ENCODE results near the gene RAD51B. TPM values are rescaled to one million over a fixed set of nuclear protein-coding genes. Genes with fewer than 3 reads are reported as not detected.

Gene RAD51B
- total RNA-seq, 1 experiment from 2014 or later, result 8.5 TPM

DNA sequence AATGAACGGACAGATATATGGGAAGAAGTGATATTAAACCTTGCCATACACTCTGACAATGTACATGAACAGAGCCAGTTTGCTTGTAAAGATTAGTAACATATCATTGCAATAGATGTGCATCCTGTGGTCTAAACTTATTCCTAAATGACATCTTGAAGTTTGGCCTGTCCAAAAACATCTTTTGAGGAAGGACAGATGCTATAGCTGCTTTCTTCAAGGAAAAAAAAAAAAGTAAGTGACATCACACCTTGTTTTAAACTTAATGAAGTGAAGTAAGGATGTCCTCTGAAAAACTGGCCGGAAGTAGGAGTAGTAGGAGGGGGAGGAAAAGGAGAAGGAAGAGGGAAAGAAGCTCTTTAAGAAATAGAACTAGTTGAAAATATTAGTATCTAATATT, 132.8 kb downstream of the RAD51B start:
- Histone ChIP-seq H3K4me3 (ENCODE audit: low read depth in 2 of 2, low read length in 2 of 2) (no peak overlapping the region), H3K27me3 (ENCODE audit: control insufficient read depth, insufficient read depth, low read length) (no peaks in the 10 kb centered on the region), H3K4me1 (ENCODE audit: control insufficient read depth, insufficient read depth, low read length) (no peaks in the 10 kb centered on the region), H3K9me3 (ENCODE audit: control insufficient read depth, insufficient read depth, low read depth, low read length) (no peaks in the 10 kb centered on the region), H3K36me3 (ENCODE audit: control insufficient read depth, insufficient read depth, low read length) (no peaks in the 10 kb centered on the region), H3K27ac (ENCODE audit: low read length) (no peak overlapping the region; the same call in 1 of the 2 replicates)
- intact Hi-C loops (cut with micrococcal nuclease; ENCODE audit: unreplicated experiment) (no loop called here), in situ Hi-C loops (cut with HindIII; ENCODE audit: low pct_unique_long_range_greater_than_20kb, low sequenced_read_pairs) (no loop called here)
- TF ChIP-seq TCF7L2 (IDR thresholded peaks at IDR 0.05; ENCODE audit: low read depth, low read length) (no peak), SIN3A (IDR thresholded peaks at IDR 0.05; ENCODE audit: borderline replicate concordance, insufficient read depth, low read depth, low read length) (no peak)
- TF ChIP-seq, protein P1, sequence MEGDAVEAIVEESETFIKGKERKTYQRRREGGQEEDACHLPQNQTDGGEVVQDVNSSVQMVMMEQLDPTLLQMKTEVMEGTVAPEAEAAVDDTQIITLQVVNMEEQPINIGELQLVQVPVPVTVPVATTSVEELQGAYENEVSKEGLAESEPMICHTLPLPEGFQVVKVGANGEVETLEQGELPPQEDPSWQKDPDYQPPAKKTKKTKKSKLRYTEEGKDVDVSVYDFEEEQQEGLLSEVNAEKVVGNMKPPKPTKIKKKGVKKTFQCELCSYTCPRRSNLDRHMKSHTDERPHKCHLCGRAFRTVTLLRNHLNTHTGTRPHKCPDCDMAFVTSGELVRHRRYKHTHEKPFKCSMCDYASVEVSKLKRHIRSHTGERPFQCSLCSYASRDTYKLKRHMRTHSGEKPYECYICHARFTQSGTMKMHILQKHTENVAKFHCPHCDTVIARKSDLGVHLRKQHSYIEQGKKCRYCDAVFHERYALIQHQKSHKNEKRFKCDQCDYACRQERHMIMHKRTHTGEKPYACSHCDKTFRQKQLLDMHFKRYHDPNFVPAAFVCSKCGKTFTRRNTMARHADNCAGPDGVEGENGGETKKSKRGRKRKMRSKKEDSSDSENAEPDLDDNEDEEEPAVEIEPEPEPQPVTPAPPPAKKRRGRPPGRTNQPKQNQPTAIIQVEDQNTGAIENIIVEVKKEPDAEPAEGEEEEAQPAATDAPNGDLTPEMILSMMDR (IDR thresholded peaks at IDR 0.05), result no peak
- ChIA-PET CTCF (no interaction called here), POLR2A (no interaction called here)
- ATAC-seq (no peak), DNase-seq (ENCODE audit: low read depth, low spot score) (no peak)
- BruUV-seq (replicated peaks), result no TSS peak

DNA sequence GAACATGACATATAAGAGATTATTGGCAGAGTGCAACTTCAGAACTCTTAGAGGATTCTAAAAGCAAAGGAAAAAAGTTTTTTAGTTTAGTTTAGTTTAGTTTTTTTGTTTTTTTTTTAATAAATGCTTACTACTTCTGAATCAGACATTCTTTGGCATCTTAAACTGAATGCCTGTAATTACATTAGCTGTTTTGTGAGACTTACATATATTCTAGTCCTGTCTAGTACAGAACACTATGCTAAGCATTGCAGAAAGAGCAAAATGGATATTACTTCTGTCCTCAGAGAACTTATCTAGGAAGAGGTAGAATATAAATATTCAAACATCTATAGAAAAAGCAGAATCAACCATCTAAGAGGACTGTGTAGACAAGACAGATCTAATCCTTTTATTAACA, 133.2 kb downstream of the RAD51B start:
- Histone ChIP-seq H3K36me3 (ENCODE audit: control insufficient read depth, insufficient read depth, low read length) (no peaks in the 10 kb centered on the region), H3K4me3 (ENCODE audit: low read depth in 2 of 2, low read length in 2 of 2) (no peak overlapping the region), H3K27ac (ENCODE audit: low read length) (no peak overlapping the region), H3K9me3 (ENCODE audit: control insufficient read depth, insufficient read depth, low read depth, low read length) (no peaks in the 10 kb centered on the region), H3K4me1 (ENCODE audit: control insufficient read depth, insufficient read depth, low read length) (no peaks in the 10 kb centered on the region), H3K27me3 (ENCODE audit: control insufficient read depth, insufficient read depth, low read length) (no peaks in the 10 kb centered on the region)
- in situ Hi-C loops (cut with HindIII; ENCODE audit: low pct_unique_long_range_greater_than_20kb, low sequenced_read_pairs) (no loop called here), intact Hi-C loops (cut with micrococcal nuclease; ENCODE audit: unreplicated experiment) (no loop called here)
- ATAC-seq, result no peak
- DNase-seq (ENCODE audit: low read depth, low spot score), result no peak
- ChIA-PET POLR2A (no interaction called here), CTCF (no interaction called here)
- TF ChIP-seq POLR2AphosphoS5 (IDR thresholded peaks at IDR 0.05; ENCODE audit: low read depth, low read length) (no peak), SIN3A (IDR thresholded peaks at IDR 0.05; ENCODE audit: borderline replicate concordance, insufficient read depth, low read depth, low read length) (no peak)
- TF ChIP-seq, protein P2, sequence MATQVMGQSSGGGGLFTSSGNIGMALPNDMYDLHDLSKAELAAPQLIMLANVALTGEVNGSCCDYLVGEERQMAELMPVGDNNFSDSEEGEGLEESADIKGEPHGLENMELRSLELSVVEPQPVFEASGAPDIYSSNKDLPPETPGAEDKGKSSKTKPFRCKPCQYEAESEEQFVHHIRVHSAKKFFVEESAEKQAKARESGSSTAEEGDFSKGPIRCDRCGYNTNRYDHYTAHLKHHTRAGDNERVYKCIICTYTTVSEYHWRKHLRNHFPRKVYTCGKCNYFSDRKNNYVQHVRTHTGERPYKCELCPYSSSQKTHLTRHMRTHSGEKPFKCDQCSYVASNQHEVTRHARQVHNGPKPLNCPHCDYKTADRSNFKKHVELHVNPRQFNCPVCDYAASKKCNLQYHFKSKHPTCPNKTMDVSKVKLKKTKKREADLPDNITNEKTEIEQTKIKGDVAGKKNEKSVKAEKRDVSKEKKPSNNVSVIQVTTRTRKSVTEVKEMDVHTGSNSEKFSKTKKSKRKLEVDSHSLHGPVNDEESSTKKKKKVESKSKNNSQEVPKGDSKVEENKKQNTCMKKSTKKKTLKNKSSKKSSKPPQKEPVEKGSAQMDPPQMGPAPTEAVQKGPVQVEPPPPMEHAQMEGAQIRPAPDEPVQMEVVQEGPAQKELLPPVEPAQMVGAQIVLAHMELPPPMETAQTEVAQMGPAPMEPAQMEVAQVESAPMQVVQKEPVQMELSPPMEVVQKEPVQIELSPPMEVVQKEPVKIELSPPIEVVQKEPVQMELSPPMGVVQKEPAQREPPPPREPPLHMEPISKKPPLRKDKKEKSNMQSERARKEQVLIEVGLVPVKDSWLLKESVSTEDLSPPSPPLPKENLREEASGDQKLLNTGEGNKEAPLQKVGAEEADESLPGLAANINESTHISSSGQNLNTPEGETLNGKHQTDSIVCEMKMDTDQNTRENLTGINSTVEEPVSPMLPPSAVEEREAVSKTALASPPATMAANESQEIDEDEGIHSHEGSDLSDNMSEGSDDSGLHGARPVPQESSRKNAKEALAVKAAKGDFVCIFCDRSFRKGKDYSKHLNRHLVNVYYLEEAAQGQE (IDR thresholded peaks at IDR 0.05; ENCODE audit: insufficient read depth in 1 of 2, low read depth in 2 of 2, low read length in 1 of 2), result no peak
- TF ChIP-seq, protein P1 (IDR thresholded peaks at IDR 0.05), result no peak
- BruUV-seq (replicated peaks), result no TSS peak

DNA sequence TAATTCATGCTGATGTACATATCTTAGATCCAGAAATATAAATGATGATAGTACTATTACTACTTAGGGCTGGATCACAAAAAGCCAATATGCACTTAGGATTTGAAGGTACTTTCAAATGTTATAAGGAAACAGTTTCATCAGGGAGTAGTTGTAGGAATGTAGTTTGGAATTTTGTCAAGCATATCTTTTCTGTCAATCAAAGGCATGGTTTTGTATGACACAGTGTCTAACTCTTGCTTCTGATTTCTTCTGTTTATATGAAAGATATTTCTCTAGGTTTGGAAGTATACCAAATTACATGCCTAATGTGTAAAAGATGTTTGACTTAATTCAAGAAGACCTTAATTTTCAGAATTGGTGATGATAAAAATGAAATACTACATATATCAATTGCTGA, 135.7 kb downstream of the RAD51B start:
- H3K27ac ChIP-seq (ENCODE audit: low read length), result no peak overlapping the region
- TF ChIP-seq TCF7L2 (IDR thresholded peaks at IDR 0.05; ENCODE audit: low read depth, low read length) (no peak), SIN3A (IDR thresholded peaks at IDR 0.05; ENCODE audit: borderline replicate concordance, insufficient read depth, low read depth, low read length) (no peak), POLR2AphosphoS5 (IDR thresholded peaks at IDR 0.05; ENCODE audit: low read depth, low read length) (no peak)
- TF ChIP-seq, protein P1 (IDR thresholded peaks at IDR 0.05), result no peak
- TF ChIP-seq, protein P2 (IDR thresholded peaks at IDR 0.05; ENCODE audit: insufficient read depth in 1 of 2, low read depth in 2 of 2, low read length in 1 of 2), result no peak
- no TSS peak for BruUV-seq (replicated peaks)
- DNase-seq (ENCODE audit: low read depth, low spot score), result no peak
- no peaks in the 10 kb centered on the region for H3K27me3 ChIP-seq (ENCODE audit: control insufficient read depth, insufficient read depth, low read length)
- CTCF ChIA-PET, result no interaction called here
- POLR2A ChIA-PET, result no interaction called here
- H3K4me1 ChIP-seq (ENCODE audit: control insufficient read depth, insufficient read depth, low read length), result no peaks in the 10 kb centered on the region
- intact Hi-C loops (cut with micrococcal nuclease; ENCODE audit: unreplicated experiment) (no loop called here), in situ Hi-C loops (cut with HindIII; ENCODE audit: low pct_unique_long_range_greater_than_20kb, low sequenced_read_pairs) (no loop called here)
- no peak overlapping the region for H3K4me3 ChIP-seq (ENCODE audit: low read depth in 2 of 2, low read length in 2 of 2)
- no peak for ATAC-seq
- H3K36me3 ChIP-seq (ENCODE audit: control insufficient read depth, insufficient read depth, low read length), result no peaks in the 10 kb centered on the region
- no peaks in the 10 kb centered on the region for H3K9me3 ChIP-seq (ENCODE audit: control insufficient read depth, insufficient read depth, low read depth, low read length)
